HCT116 (cell line): ENCODE results near the gene CALCOCO1. TPM values are rescaled to one million over a fixed set of nuclear protein-coding genes. Genes with fewer than 3 reads are reported as not detected.

Experiments
- ATAC-seq: fragments of 200-7000 bp; cut with Tn5 transposase; 2 replicates; pipeline ENCODE4 v1.9.1; 2020; ENCODE audit warnings: mild to moderate bottlenecking, moderate library complexity
- BruUV-seq: library from RNA; stranded (reverse); fragments of 400-500 nt; replicated peaks from 2 replicates; lab custom pipeline; 2021; lab: Mats Ljungman, UMichigan
- CTCF ChIA-PET: fragments of 300-600 bp; sonication (Branson Sonifier 250); formaldehyde crosslinking; loops from one replicate; lab custom pipeline; 2021; ENCODE audit warnings: antibody characterized with exemption; lab: Charles Lee
- POLR2A ChIA-PET: fragments of 300-600, 350-600 bp; sonication (Branson Sonifier 250); formaldehyde crosslinking; loops from one replicate; lab custom pipeline; 2021; ENCODE audit warnings: antibody characterized with exemption; lab: Charles Lee
- RAD21 ChIA-PET, 2 experiments: fragments of 300-600 bp; sonication (Branson Sonifier 250); formaldehyde crosslinking; loops; one replicate each; lab custom pipeline; 2023; ENCODE audit warnings: low total read pairs in 2 of 2; ENCODE audit not compliant: uncharacterized antibody in 2 of 2, unreplicated experiment in 2 of 2, low non-redundant PET in 1 of 2; lab: Charles Lee
- DNase-seq: peaks from one replicate; pipeline ENCODE4 v3.0.0-alpha.2; 2010; ENCODE audit warnings: low read depth, low spot score
- H2AFZ ChIP-seq: fragments of 200-600 bp; shearing (Covaris generic), sonication (generic); 2 replicates; pipeline ENCODE4 v1.6.1; 2017; ENCODE audit warnings: low read depth, mixed run types, mixed read lengths, antibody characterized with exemption, low read length; ENCODE audit not compliant: poor library complexity, severe bottlenecking
- H3K27ac ChIP-seq: 2 replicates; pipeline ENCODE4 v1.5.1; 2012; ENCODE audit warnings: low read depth, low read length
- H3K27me3 ChIP-seq: fragments of 200-600 bp; sonication (generic); 2 replicates; pipeline ENCODE4 v1.6.1; 2016; ENCODE audit warnings: mixed run types, low read length, mixed read lengths; ENCODE audit not compliant: insufficient read depth
- H3K36me3 ChIP-seq, 2 experiments: fragments of 200-500 bp in 1 of 2; fragments of 200-600 bp in 1 of 2; sonication (Bioruptor generic) in 1 of 2; sonication (generic) in 1 of 2; 2 replicates each; pipeline versions ENCODE4 v1.5.1 to v1.6.1; 2014 to 2016; ENCODE audit warnings: low read length in 2 of 2, inconsistent platforms in 1 of 2, mixed read lengths in 1 of 2, mixed run types in 1 of 2; ENCODE audit not compliant: insufficient read depth in 2 of 2, control insufficient read depth in 1 of 2
- H3K4me1 ChIP-seq, 2 experiments: fragments of 200-600 bp in 1 of 2; sonication (generic) in 1 of 2; 2 replicates each; pipeline versions ENCODE4 v1.5.1 to v1.6.1; 2012 to 2017; ENCODE audit warnings: low read length in 2 of 2, inconsistent platforms in 1 of 2, mild to moderate bottlenecking in 1 of 2, mixed read lengths in 1 of 2, mixed run types in 1 of 2, moderate library complexity in 1 of 2; ENCODE audit not compliant: insufficient read depth in 2 of 2, control insufficient read depth in 1 of 2
- H3K4me2 ChIP-seq: fragments of 200-600 bp; sonication (generic); 2 replicates; pipeline ENCODE4 v1.6.1; 2017; ENCODE audit warnings: mixed run types, low read length, mixed read lengths
- H3K4me3 ChIP-seq, 2 experiments: fragments of 200-600 bp in 1 of 2; sonication (generic) in 1 of 2; replicated peaks in 1 of 2; 2 replicates each; pipeline ENCODE4 v1.5.1; 2011 to 2016; ENCODE audit warnings: low read length in 2 of 2, control low read depth in 1 of 2, low read depth in 1 of 2, mild to moderate bottlenecking in 1 of 2, mixed read lengths in 1 of 2, mixed run types in 1 of 2
- H3K79me2 ChIP-seq: fragments of 200-600 bp; sonication (generic); 2 replicates; pipeline ENCODE4 v1.6.1; 2017; ENCODE audit warnings: mild to moderate bottlenecking, mixed run types, low read length, moderate library complexity, mixed read lengths; ENCODE audit not compliant: insufficient read depth
- H3K9ac ChIP-seq: fragments of 200-600 bp; sonication (generic); 2 replicates; pipeline ENCODE4 v1.6.1; 2016; ENCODE audit warnings: low read length, mixed read lengths
- H3K9me2 ChIP-seq: fragments of 200-600 bp; sonication (generic), shearing (Covaris generic); 2 replicates; pipeline ENCODE4 v1.6.1; 2017; ENCODE audit warnings: mixed run types, mild to moderate bottlenecking, moderate library complexity; ENCODE audit not compliant: insufficient read depth
- H3K9me3 ChIP-seq, 2 experiments: fragments of 200-500 bp in 1 of 2; fragments of 200-600 bp in 1 of 2; sonication (Bioruptor generic) in 1 of 2; sonication (generic) in 1 of 2; 2 replicates each; pipeline ENCODE4 v1.6.1; 2014 to 2017; ENCODE audit warnings: low read length in 2 of 2, mixed read lengths in 2 of 2, inconsistent platforms in 1 of 2, low read depth in 1 of 2, mild to moderate bottlenecking in 1 of 2, mixed run types in 1 of 2, moderate library complexity in 1 of 2; ENCODE audit not compliant: control insufficient read depth in 1 of 2, insufficient read depth in 1 of 2
- H4K20me1 ChIP-seq: fragments of 200-600 bp; sonication (generic), shearing (Covaris generic); 2 replicates; pipeline ENCODE4 v1.6.1; 2017; ENCODE audit warnings: mixed run types, mild to moderate bottlenecking, moderate library complexity; ENCODE audit not compliant: insufficient read depth
- CBX3 ChIP-seq: IDR thresholded peaks from 2 replicates; pipeline ENCODE4 v1.6.1; 2012; ENCODE audit warnings: low read depth
- CTCF ChIP-seq, 3 experiments: fragments of 200-600 bp in 1 of 3; sonication (generic) in 1 of 3; IDR thresholded peaks in 2 of 3; conservative IDR thresholded peaks in 1 of 3; 2 replicates each; pipeline ENCODE4 v1.5.1; 2012 to 2017; ENCODE audit warnings: low read depth in 2 of 3, low read length in 2 of 3, antibody characterized with exemption in 1 of 3, borderline replicate concordance in 1 of 3, control low read depth in 1 of 3, mild to moderate bottlenecking in 1 of 3, mixed read lengths in 1 of 3, mixed run types in 1 of 3, moderate library complexity in 1 of 3; ENCODE audit not compliant: insufficient read depth in 1 of 3
- POLR2A ChIP-seq: IDR thresholded peaks from 2 replicates; pipeline ENCODE4 v1.7.0; 2011; ENCODE audit warnings: borderline replicate concordance; ENCODE audit not compliant: insufficient read depth, insufficient read length; ENCODE audit errors: extremely low read depth
- RAD21 ChIP-seq: IDR thresholded peaks from 2 replicates; pipeline ENCODE4 v1.6.1; 2012; ENCODE audit warnings: low read depth, mild to moderate bottlenecking
- SP1 ChIP-seq: IDR thresholded peaks from 2 replicates; pipeline ENCODE4 v1.6.1; 2012; ENCODE audit warnings: low read depth
- SRF ChIP-seq: IDR thresholded peaks from 2 replicates; pipeline ENCODE4 v1.6.1; 2012; ENCODE audit warnings: low read depth
- TCF7L2 ChIP-seq: IDR thresholded peaks from 2 replicates; pipeline ENCODE4 v1.7.0; 2011; ENCODE audit warnings: borderline replicate concordance, inconsistent platforms; ENCODE audit not compliant: insufficient read depth, insufficient read length; ENCODE audit errors: extremely low read depth
- YY1 ChIP-seq: IDR thresholded peaks from 2 replicates; pipeline ENCODE4 v1.6.1; 2011; ENCODE audit warnings: low read length, low read depth, moderate library complexity, mild to moderate bottlenecking; ENCODE audit not compliant: insufficient replicate concordance; ENCODE audit errors: extremely low read depth
- ZFX ChIP-seq: fragments of 450-650 bp; IDR thresholded peaks from 2 replicates; pipeline ENCODE4 v1.6.1; 2017
- intact Hi-C: fragments of 100-400 bp; cut with micrococcal nuclease; formaldehyde crosslinking; loops from 2 replicates; pipeline ENCODE4 v1.10.0; 2022
- total RNA-seq: library from RNA; stranded (reverse); gene quantifications from one replicate; pipeline ENCODE4 v1.2.1, GENCODE V29; 2021; ENCODE audit not compliant: unreplicated experiment

CALCOCO1 gene
- total RNA-seq, 1 experiment from 2014 or later = 42.6 TPM

GRCh38 chr12:53746592-53747092 is 19.4 kb upstream of the CALCOCO1 start:
- H3K79me2 ChIP-seq = no peaks in the 10 kb centered on the region
- intact Hi-C loops = loop anchor here (1.0 kb wide), 2 partner anchors 45 to 203 kb away; no protein-coding TSS in a partner anchor
- H3K9ac ChIP-seq = no peak overlapping the region
- no peaks in the 10 kb centered on the region for H3K9me2 ChIP-seq
- peak overlapping the region; percentile 56 for H3K4me2 ChIP-seq
- H3K36me3 ChIP-seq = no peaks in the 10 kb centered on the region
- no peaks in the 10 kb centered on the region for H3K27me3 ChIP-seq
- H3K4me1 ChIP-seq = peaks cover 0 to 9% of the 10 kb centered on the region in 2 experiments; a peak in 1 of 4 replicates
- POLR2A ChIA-PET = interaction anchor here (0.6 to 1.8 kb wide), 3 partner anchors 10 to 203 kb away, joined by 3 to 5 read pairs (median 4); no protein-coding TSS in a partner anchor
- H3K9me3 ChIP-seq = no peaks in the 10 kb centered on the region
- no TSS peak for BruUV-seq
- no peaks in the 10 kb centered on the region for H4K20me1 ChIP-seq
- TF ChIP-seq CTCF (IDR thresholded peaks at IDR 0.05 in 2 of 3, conservative IDR thresholded peaks at IDR 0.05 in 1 of 3; ENCODE audit: borderline replicate concordance in 1 of 3, insufficient read depth in 1 of 3, low read depth in 2 of 3, low read length in 2 of 3) (peak; percentile 99 to 100 (median 99)), RAD21 (peak; percentile 97), SP1 (no peak), CBX3 (peak; percentile 70; the same call in 1 of the 2 replicates), ZFX (peak; percentile 13; the same call in 1 of the 2 replicates), TCF7L2 (peak; percentile 32), YY1 (peak; percentile 71), SRF (no peak), POLR2A (no peak)
- H3K27ac ChIP-seq = no peak overlapping the region
- no peak overlapping the region for H3K4me3 ChIP-seq
- CTCF ChIA-PET = interaction anchor here (0.7 to 6.2 kb wide), 31 partner anchors 8 to 461 kb away, joined by 3 to 146 read pairs (median 5); partner anchors contain the start of genes ATP5MC2, MAP3K12 and TARBP2
- ATAC-seq = peak; percentile 96
- peak overlapping the region; percentile 92 for H2AFZ ChIP-seq
- DNase-seq = peak; percentile 81
- RAD21 ChIA-PET = interaction anchor here (0.5 to 1.8 kb wide), 3 partner anchors 44 to 270 kb away, joined by 3 to 6 read pairs (median 6); no protein-coding TSS in a partner anchor
